Heart left ventricle (tissue), 13 donors: ENCODE measurements around the gene AP5B1.

Experiments used
- CTCF ChIP-seq, 12 donors: fragments of 200-600 bp; sonication (generic) in 4 of 12; IDR thresholded peaks; one replicate each; pipeline versions ENCODE4 v1.5.0 to v1.8.0; 2018 to 2022; ENCODE audit warnings: antibody characterized with exemption in 12 of 12, mild to moderate bottlenecking in 5 of 12
- POLR2A ChIP-seq, 2 donors: fragments of 450-650 bp; IDR thresholded peaks; one replicate each; pipeline ENCODE4 v1.6.1; 2017; ENCODE audit warnings: antibody characterized with exemption in 2 of 2, mild to moderate bottlenecking in 2 of 2, moderate library complexity in 2 of 2
- donor health status: ischemic (EF 13 %, LVEDD 7.1; RV severe dilation, severe dysfunction).
- donor health status: DM: no; HTN: yes; CAD: no.
- donor health status: DM: no; HTN: no; CAD: no.
- donor health status: ischemic (EF 25% LVEDD 6.9; RV normal size, moderate dysfunction).
- donor health status: ischemic (EF 25% LVEDD 5.7; RV mildly dilated, moderate dysfunction).
- donor health status: ischemic (EF 35%, LVEDD 5.7; RV mildly dilated, moderate dysfunction).
- donor health status: nonischemic (EF 11% LVEDD 7.7; RV severe dilation, severe dysfunction).
- donor health status: DM: yes; HTN: yes; CAD: no.
- donor health status: PGD.
- donor health status: ischemic (EF 29% LVEDD 5.4; RV normal size, mild dysfunction).
- donor health status: nonischemic (EF 23%, LVEDD 6.1; RV moderate dilation, normal function).

- no peak for TF ChIP-seq CTCF (IDR thresholded peaks at IDR 0.05)
- no peak for TF ChIP-seq POLR2A (IDR thresholded peaks at IDR 0.05)
Observed at GRCh38 chr11:65790104-65790901, 9.5 kb upstream of the AP5B1 start.
